ENCODE results near the gene UROS.

Gene UROS

DNA sequence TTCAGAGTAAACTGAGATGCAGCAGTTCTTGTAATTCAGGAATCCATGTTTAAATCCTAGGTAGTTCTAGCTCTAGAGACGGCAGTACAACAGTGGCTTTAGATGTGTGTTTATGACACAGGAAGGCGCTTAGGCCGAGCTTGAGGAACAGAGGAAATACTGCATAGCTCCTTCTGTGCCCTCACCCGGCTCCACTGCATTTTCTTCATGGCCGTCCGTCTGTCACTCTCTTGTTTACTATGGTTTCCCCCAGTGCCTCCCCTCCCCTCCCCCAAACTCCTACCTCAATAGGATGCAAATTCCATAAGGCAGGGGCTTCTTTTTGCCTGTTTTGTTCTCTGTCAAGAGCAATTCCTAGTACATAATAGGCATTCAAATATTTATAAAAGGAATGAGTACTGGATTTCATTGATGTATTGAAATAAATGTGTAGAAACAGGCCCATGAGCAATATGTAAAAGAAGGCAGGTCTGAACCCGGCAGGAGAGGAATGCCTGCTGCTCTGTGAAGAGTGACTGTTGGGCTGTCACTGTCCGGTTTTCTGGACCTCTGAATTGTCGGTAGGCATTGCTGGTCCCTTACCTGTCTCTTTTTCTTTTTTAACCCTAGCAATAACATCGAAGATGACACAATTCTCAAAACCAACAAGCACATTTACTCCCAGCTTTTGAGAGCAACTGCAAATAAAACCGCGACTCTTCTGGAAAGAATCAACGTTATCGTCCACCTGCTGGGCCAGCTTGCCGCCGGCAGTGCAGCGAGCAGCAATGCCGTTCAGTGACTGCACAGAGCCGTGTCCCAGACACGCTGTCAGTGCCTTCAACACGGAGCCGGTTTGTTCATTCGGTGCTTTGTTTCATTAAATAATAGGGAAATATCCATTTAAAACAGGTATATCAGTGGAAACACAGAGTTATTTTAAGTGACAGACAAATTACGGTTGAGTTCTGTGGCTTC lies 60.1 kb downstream of the UROS start:
- no peak for DNase-seq (ENCODE audit: low read depth)

DNA sequence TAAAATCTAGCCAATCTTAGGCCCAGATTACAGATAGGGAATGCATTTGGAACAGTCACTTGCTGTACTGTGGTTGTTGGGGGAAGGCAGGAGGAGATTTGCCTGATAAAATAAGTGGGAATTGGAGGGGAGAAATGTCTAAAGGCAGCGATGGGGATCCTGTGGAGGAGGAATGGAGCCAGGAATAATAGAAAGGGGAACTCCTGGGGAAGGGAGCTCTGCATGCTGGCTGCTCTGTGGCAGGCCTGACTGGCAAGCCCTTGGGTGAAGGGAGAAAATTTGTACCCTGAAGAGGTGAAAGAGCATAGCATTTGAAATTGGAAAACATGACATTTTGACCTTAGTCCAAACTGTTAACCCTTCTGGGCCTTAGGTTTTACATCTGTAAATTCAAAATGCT lies 61.1 kb downstream of the UROS start:
- DNase-seq (ENCODE audit: low read depth), result no peak

DNA sequence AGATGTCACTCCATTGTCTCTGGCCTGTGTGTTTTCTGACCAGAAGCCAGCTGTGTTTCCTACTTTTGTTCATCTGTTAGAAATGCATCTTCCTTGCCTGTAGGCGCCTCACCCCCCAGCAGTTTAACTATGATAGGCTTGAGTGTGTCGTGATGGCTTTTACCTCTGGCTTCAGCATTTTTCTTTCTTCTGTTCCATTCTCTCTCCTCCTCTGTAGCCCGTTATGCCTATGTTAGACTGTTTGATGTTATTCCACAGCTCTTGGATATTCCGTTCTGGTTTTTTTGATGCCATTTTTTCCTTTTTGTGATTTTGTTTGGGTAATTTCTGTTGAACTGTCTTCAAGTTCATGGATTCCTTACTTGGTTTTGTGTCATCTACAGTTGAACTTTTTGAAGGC lies 65.3 kb downstream of the UROS start:
- no peak for DNase-seq (ENCODE audit: low read depth)

DNA sequence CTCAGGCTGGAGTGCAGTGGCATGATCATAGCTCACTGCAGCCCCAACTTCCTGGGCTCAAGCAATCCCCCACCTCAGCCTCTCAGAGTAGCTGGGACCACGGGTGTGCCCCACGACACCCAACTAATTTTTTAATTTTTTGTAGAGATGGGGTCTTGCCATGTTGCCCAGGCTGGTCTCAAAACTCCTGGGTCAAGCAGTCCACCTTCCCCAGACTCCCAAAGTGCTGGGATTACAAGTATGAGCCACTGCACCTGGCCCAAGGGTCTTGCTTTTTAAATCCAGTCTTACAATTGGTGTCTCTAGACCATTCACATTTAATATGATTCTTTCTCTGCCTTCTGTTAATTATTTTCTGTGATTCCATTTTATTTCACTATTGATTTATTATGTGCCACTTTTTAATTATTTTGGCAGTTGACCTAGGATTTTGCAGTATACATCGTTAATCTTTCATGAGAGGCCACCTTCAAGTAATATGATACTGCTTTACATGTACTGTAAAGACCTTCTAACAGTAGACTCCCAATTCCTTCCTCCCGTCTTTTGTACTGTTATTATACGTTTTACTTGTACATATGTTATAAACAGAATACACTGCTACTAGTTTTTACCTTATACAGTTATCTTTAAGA lies 66.1 kb downstream of the UROS start:
- no peak for DNase-seq (ENCODE audit: low read depth)

DNA sequence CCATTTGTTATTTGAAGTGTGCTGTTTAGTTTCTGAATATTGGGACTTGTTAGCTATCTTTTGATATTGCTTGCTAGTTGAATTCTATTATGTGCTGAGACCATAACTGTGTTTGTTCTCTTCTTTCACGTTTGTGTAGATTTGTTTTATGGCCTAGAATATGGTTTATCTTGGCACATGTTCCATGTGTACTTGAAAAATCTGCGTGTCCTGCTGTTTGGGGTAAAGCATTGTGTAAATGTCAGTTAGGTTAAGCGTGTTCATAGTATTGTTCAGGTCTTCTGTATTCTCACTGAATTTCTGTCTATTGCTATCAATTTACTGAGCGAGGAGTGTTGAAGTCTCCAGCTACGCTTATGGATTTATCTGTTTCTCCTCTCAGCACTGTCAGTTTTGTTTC lies 66.9 kb downstream of the UROS start:
- no peak for DNase-seq (ENCODE audit: low read depth)

DNA sequence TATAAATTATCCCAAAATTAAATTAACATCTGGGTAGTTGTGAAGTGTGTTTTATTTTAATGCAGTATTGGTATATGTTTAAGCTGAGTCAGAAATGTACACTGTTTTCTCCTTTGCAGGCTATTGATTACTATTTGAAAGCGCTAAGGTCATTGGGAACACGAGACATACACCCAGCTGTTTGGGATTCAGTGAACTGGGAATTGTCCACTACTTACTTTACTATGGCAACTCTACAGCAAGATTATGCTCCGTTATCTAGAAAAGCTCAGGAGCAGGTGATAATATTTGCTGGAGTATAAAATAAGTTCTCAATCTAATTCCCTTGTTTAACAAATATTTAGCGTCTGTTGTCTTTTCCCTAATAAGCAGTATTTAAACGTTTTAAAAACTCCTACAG lies 75.6 kb downstream of the UROS start:
- DNase-seq (ENCODE audit: low read depth), result no peak

DNA sequence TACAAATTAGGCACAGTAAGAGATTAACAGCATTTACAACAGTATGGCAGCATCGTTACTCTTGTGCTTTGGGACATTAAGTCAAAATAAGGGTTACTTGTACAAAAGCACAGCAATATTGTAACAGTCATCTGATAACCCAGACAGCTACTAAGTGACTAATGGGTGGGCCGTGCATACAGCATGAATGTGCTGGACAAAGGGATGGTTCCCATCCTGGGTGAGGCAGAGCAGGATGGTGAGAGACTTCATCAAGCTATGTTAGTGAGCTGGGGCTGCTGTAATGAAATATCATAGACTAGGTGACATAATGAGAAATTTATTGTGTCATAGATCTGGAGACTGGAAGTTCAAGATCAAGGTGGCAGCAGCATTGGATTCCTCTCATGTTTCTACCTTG lies 78.1 kb downstream of the UROS start:
- DNase-seq (ENCODE audit: low read depth), result no peak

DNA sequence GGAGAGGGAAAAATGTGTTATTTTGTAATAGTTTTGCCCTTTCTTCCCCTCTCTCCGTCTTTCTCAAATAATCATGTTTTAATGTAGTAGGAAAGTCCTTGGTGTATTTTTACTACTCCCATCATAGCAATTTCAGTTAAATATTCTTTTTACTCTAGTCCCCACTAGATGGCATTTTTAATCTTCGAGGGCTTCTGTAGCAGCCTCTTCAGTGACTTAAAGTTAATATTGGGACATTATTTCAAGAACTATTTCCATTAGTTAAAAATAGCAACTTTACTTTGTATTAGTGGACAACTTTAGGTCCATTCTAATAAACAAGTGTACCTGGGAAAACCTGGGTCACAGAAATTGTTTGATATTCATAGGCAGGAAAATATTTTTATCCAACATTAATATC lies 80.6 kb downstream of the UROS start:
- no peak for DNase-seq (ENCODE audit: low read depth)

DNA sequence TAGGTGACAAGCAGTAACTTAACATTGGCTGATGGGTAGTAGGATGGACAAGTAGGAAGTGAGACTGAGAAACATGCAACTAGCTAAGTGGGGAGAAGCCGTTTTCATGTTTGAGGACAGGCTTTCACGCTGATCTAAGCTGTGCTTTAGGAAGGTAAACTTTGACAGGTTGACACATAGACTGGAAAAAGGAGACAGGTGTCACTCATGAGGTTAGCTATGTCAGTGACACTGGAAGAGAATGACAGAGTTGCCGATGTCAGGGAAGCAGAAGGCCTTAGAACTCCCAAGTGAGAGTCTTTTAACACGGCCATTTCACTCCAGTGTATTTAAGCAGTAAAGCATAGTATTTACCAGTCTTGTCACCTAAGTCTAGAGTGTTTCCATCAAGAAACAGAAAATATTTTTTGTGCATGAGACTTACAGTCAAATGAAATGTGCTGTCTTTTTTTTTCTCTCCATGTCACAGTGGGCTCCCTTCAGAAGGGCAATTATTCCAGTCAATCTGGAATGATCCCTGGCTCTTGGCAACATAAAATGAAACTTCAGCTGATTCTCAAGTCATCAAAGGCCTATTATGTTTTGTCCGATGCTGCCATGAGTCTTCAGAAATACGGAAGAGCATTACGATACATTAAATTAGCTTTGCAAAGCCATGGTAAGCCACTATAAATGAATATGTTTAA lies 82.9 kb downstream of the UROS start:
- DNase-seq (ENCODE audit: low read depth), result no peak

Measured in fibroblast of gingiva (primary cell).